ENCODE data around the gene PLCH1. TPM values are rescaled to one million over a fixed set of nuclear protein-coding genes. Genes with fewer than 3 reads are reported as not detected.
A peak's percentile ranks its signal among the peaks of the same experiment; 100 is the strongest.

The PLCH1 gene
- total RNA-seq, 2 experiments from 2014 or later: 0.06 TPM; not detected in 1

GRCh38 chr3:155556531-155556930, 188.3 kb downstream of the PLCH1 start:
- TF ChIP-seq, protein P1, sequence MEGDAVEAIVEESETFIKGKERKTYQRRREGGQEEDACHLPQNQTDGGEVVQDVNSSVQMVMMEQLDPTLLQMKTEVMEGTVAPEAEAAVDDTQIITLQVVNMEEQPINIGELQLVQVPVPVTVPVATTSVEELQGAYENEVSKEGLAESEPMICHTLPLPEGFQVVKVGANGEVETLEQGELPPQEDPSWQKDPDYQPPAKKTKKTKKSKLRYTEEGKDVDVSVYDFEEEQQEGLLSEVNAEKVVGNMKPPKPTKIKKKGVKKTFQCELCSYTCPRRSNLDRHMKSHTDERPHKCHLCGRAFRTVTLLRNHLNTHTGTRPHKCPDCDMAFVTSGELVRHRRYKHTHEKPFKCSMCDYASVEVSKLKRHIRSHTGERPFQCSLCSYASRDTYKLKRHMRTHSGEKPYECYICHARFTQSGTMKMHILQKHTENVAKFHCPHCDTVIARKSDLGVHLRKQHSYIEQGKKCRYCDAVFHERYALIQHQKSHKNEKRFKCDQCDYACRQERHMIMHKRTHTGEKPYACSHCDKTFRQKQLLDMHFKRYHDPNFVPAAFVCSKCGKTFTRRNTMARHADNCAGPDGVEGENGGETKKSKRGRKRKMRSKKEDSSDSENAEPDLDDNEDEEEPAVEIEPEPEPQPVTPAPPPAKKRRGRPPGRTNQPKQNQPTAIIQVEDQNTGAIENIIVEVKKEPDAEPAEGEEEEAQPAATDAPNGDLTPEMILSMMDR (conservative IDR thresholded peaks at IDR 0.05; ENCODE audit: low read length): no peak
- no peak for TF ChIP-seq EZH2phosphoT487 (IDR thresholded peaks at IDR 0.05; ENCODE audit: borderline replicate concordance, low read depth, low read length)
- BruUV-seq (replicated peaks): no TSS peak
- Histone ChIP-seq H2AFZ (ENCODE audit: low read length) (no peak overlapping the region; the same call in 1 of the 2 replicates), H3K36me3 (ENCODE audit: insufficient read depth, low read length) (no peaks in the 10 kb centered on the region), H3K9me2 (ENCODE audit: insufficient read depth, low read length) (no peaks in the 10 kb centered on the region), H3K4me1 (ENCODE audit: insufficient read depth, low read length, poor library complexity, severe bottlenecking) (peaks cover 52% of the 10 kb centered on the region), H3K4me3 (ENCODE audit: low read depth, low read length, poor library complexity, severe bottlenecking) (no peak overlapping the region), H3K27ac (ENCODE audit: low read depth, low read length, poor library complexity, severe bottlenecking) (no peak overlapping the region), H3K9me3 (ENCODE audit: low read length) (no peaks in the 10 kb centered on the region), H3K79me2 (ENCODE audit: insufficient read depth, low read depth, low read length) (no peaks in the 10 kb centered on the region), H3K4me2 (ENCODE audit: low read length) (no peak overlapping the region), H4K20me1 (ENCODE audit: insufficient read depth, low read length) (no peaks in the 10 kb centered on the region)
- DNase-seq (ENCODE audit: low spot score): no peak
- POLR2A ChIA-PET: no interaction called here
- intact Hi-C loops (cut with micrococcal nuclease; ENCODE audit: unreplicated experiment): no loop called here
- CTCF ChIA-PET (ENCODE audit: unreplicated experiment): no interaction called here

- Histone ChIP-seq H3K4me3 (ENCODE audit: low read depth, low read length, poor library complexity, severe bottlenecking) (no peak overlapping the region), H3K79me2 (ENCODE audit: insufficient read depth, low read depth, low read length) (no peaks in the 10 kb centered on the region), H3K9me2 (ENCODE audit: insufficient read depth, low read length) (no peaks in the 10 kb centered on the region), H3K9me3 (ENCODE audit: low read length) (no peaks in the 10 kb centered on the region), H3K4me2 (ENCODE audit: low read length) (peak overlapping the region; percentile 55; the same call in 1 of the 2 replicates), H3K36me3 (ENCODE audit: insufficient read depth, low read length) (no peaks in the 10 kb centered on the region), H3K27ac (ENCODE audit: low read depth, low read length, poor library complexity, severe bottlenecking) (peak overlapping the region; percentile 7), H3K4me1 (ENCODE audit: insufficient read depth, low read length, poor library complexity, severe bottlenecking) (peaks cover 61% of the 10 kb centered on the region), H2AFZ (ENCODE audit: low read length) (no peak overlapping the region; the same call in 1 of the 2 replicates), H4K20me1 (ENCODE audit: insufficient read depth, low read length) (no peaks in the 10 kb centered on the region)
- ChIA-PET POLR2A (interaction anchor here (0.7 kb wide), 1 partner anchor 21 kb away, joined by 5 read pairs; no protein-coding TSS in a partner anchor), CTCF (ENCODE audit: unreplicated experiment) (no interaction called here)
- BruUV-seq (replicated peaks): no TSS peak
- no peak for DNase-seq (ENCODE audit: low spot score)
- TF ChIP-seq EZH2phosphoT487 (IDR thresholded peaks at IDR 0.05; ENCODE audit: borderline replicate concordance, low read depth, low read length): no peak
- intact Hi-C loops (cut with micrococcal nuclease; ENCODE audit: unreplicated experiment): no loop called here
These were observed 189.3 kb downstream of the PLCH1 start for GRCh38 chr3:155555479-155556060.

DNA sequence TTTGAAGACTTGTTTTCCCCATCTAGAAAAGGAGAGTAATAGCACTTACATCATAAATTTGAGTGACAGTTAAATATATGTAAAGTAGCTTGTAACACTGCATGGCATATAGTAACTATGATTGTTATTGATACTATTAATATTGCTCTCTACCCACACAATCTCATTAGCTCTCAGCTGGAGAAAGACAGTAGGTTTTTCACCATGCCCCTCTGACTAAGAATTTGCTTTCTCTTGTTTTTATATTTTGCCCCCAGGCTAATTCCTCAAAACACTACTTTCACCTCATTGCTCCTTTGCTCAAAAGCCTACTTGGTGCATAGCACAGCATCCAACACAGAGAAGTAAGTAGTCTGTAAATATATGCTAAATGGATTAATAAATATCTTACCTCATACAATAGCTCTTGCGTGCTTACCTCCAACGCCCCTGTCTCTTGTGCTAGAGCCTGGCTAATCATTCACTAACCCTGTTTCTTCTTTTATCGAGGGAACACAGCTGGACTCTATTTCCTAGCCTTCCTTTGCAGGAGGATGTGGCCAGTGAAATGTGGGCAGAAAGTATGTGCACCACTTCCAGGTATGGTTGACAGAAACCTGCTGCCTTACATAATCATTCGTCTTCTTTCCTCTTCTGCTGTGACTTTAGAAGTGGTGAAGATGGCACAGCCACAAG, 190.0 kb downstream of the PLCH1 start:
- ChIA-PET POLR2A (interaction anchor here (0.6 to 0.7 kb wide), 2 partner anchors 22 to 27 kb away, joined by 3 to 5 read pairs; no protein-coding TSS in a partner anchor), CTCF (ENCODE audit: unreplicated experiment) (no interaction called here)
- H3K4me1 ChIP-seq (ENCODE audit: insufficient read depth, low read length, poor library complexity, severe bottlenecking): peaks cover 67% of the 10 kb centered on the region
- H3K27ac ChIP-seq (ENCODE audit: low read depth, low read length, poor library complexity, severe bottlenecking): peak overlapping the region; percentile 71
- intact Hi-C loops (cut with micrococcal nuclease; ENCODE audit: unreplicated experiment): no loop called here
- no peaks in the 10 kb centered on the region for H3K9me2 ChIP-seq (ENCODE audit: insufficient read depth, low read length)
- no TSS peak for BruUV-seq (replicated peaks)
- no peak overlapping the region for H3K4me3 ChIP-seq (ENCODE audit: low read depth, low read length, poor library complexity, severe bottlenecking)
- DNase-seq (ENCODE audit: low spot score): peak; percentile 50
- no peaks in the 10 kb centered on the region for H3K79me2 ChIP-seq (ENCODE audit: insufficient read depth, low read depth, low read length)
- no peaks in the 10 kb centered on the region for H3K36me3 ChIP-seq (ENCODE audit: insufficient read depth, low read length)
- no peaks in the 10 kb centered on the region for H3K9me3 ChIP-seq (ENCODE audit: low read length)
- no peak for TF ChIP-seq EZH2phosphoT487 (IDR thresholded peaks at IDR 0.05; ENCODE audit: borderline replicate concordance, low read depth, low read length)
- H3K4me2 ChIP-seq (ENCODE audit: low read length): peak overlapping the region; percentile 55
- H2AFZ ChIP-seq (ENCODE audit: low read length): no peak overlapping the region; the same call in 1 of the 2 replicates
- H4K20me1 ChIP-seq (ENCODE audit: insufficient read depth, low read length): no peaks in the 10 kb centered on the region

All from OCI-LY7 (cell line).